H1 (cell line): ENCODE data around the gene UVRAG. TPM values are rescaled to one million over a fixed set of nuclear protein-coding genes. Genes with fewer than 3 reads are reported as not detected.

Experiments
- CTCF ChIA-PET: fragments of 300-600 bp; sonication (Branson Sonifier 250); formaldehyde crosslinking; loops from one replicate; lab custom pipeline; 2021; ENCODE audit not compliant: partially characterized antibody; lab: Charles Lee
- POLR2A ChIA-PET: fragments of 300-600 bp; sonication (Branson Sonifier 250); formaldehyde crosslinking; loops from one replicate; lab custom pipeline; 2021; ENCODE audit warnings: inconsistent platforms; ENCODE audit not compliant: partially characterized antibody; lab: Charles Lee
- DNase-seq, 2 experiments: peaks; one replicate each; pipeline versions ENCODE4 v3.0.0 to v3.0.0-alpha.2; 2010 to 2022; ENCODE audit warnings: low spot score in 2 of 2, low read depth in 1 of 2, mixed read lengths in 1 of 2
- FAIRE-seq: peaks from 2 replicates; lab custom pipeline; 2011; peaks lifted over from hg19 to GRCh38; lab: Jason Lieb, UNC
- H2AFZ ChIP-seq: 2 replicates; pipeline ENCODE4 v1.8.1; 2012; ENCODE audit warnings: low read length, inconsistent platforms
- H2AK5ac ChIP-seq: 2 replicates; pipeline ENCODE4 v1.6.1; 2013; ENCODE audit warnings: low read depth, low read length
- H2BK120ac ChIP-seq: replicated peaks from 2 replicates; pipeline ENCODE3; 2013; ENCODE audit warnings: low read depth, low read length, inconsistent platforms
- H2BK12ac ChIP-seq: 2 replicates; pipeline ENCODE4 v1.6.1; 2013; ENCODE audit warnings: low read depth, low read length
- H2BK15ac ChIP-seq: 2 replicates; pipeline ENCODE4 v1.6.1; 2013; ENCODE audit warnings: low read length
- H2BK20ac ChIP-seq: 2 replicates; pipeline ENCODE4 v1.6.1; 2013; ENCODE audit warnings: low read length
- H2BK5ac ChIP-seq: 2 replicates; pipeline ENCODE4 v1.6.1; 2013; ENCODE audit warnings: low read depth, low read length
- H3K14ac ChIP-seq: 2 replicates; pipeline ENCODE4 v1.6.1; 2013; ENCODE audit warnings: inconsistent platforms; ENCODE audit not compliant: insufficient read length
- H3K18ac ChIP-seq: 2 replicates; pipeline ENCODE4 v1.6.1; 2013; ENCODE audit warnings: low read length; ENCODE audit errors: extremely low read depth
- H3K23ac ChIP-seq: 2 replicates; pipeline ENCODE4 v1.6.1; 2013; ENCODE audit warnings: inconsistent platforms; ENCODE audit not compliant: insufficient read length
- H3K23me2 ChIP-seq: 2 replicates; pipeline ENCODE4 v1.6.1; 2013; ENCODE audit warnings: low read depth, low read length
- H3K27ac ChIP-seq: 2 replicates; pipeline ENCODE4 v1.6.1; 2011; ENCODE audit warnings: low read depth, low read length, inconsistent platforms
- H3K27me3 ChIP-seq, 4 experiments: replicated peaks in 1 of 4; 1 replicate in 1 of 4; 2 replicates in 3 of 4; pipeline versions ENCODE4 v1.6.1 to v1.8.1; 2011 to 2013; ENCODE audit warnings: low read length in 3 of 4, mild to moderate bottlenecking in 3 of 4, inconsistent platforms in 2 of 4, mixed read lengths in 2 of 4, moderate library complexity in 1 of 4; ENCODE audit not compliant: control insufficient read depth in 3 of 4, insufficient read depth in 3 of 4; ENCODE audit errors: extremely low read depth in 1 of 4
- H3K36me3 ChIP-seq, 4 experiments: 2 replicates each; pipeline versions ENCODE4 v1.6.1 to v1.8.1; 2011 to 2013; ENCODE audit warnings: mild to moderate bottlenecking in 4 of 4, low read length in 3 of 4, moderate library complexity in 2 of 4, control low read depth in 1 of 4, inconsistent platforms in 1 of 4; ENCODE audit not compliant: insufficient read depth in 4 of 4, control insufficient read depth in 2 of 4
- H3K4ac ChIP-seq: replicated peaks from 2 replicates; pipeline ENCODE3; 2013; ENCODE audit warnings: low read length, low read depth, mixed read lengths, inconsistent platforms; ENCODE audit not compliant: insufficient read length
- H3K4me1 ChIP-seq, 4 experiments: replicated peaks in 1 of 4; 1 replicate in 1 of 4; 2 replicates in 3 of 4; pipeline versions ENCODE4 v1.6.1 to v1.8.1; 2011 to 2013; ENCODE audit warnings: low read length in 3 of 4, inconsistent platforms in 2 of 4, mixed read lengths in 1 of 4; ENCODE audit not compliant: insufficient read depth in 4 of 4, control insufficient read depth in 3 of 4
- H3K4me2 ChIP-seq, 2 experiments: 2 replicates each; pipeline versions ENCODE4 v1.6.1 to v1.8.1; 2011 to 2013; ENCODE audit warnings: low read depth in 2 of 2, low read length in 2 of 2, control low read depth in 1 of 2, inconsistent platforms in 1 of 2, mild to moderate bottlenecking in 1 of 2; ENCODE audit not compliant: insufficient read depth in 1 of 2
- H3K4me3 ChIP-seq, 4 experiments: fragments of 200-600, 300-600 bp in 1 of 4; sonication (generic), shearing (Covaris generic), sonication (Bioruptor Twin) in 1 of 4; 2 replicates each; pipeline versions ENCODE4 v1.5.1 to v1.8.1; 2011 to 2016; ENCODE audit warnings: low read length in 4 of 4, low read depth in 3 of 4, control low read depth in 2 of 4, inconsistent platforms in 2 of 4, mild to moderate bottlenecking in 2 of 4, mixed read lengths in 1 of 4, moderate library complexity in 1 of 4; ENCODE audit not compliant: insufficient read depth in 2 of 4; ENCODE audit errors: extremely low read depth in 1 of 4
- H3K56ac ChIP-seq: replicated peaks from 2 replicates; pipeline ENCODE3; 2013; ENCODE audit warnings: low read depth, mild to moderate bottlenecking, mixed read lengths, low read length, inconsistent platforms; ENCODE audit not compliant: insufficient read length
- H3K79me1 ChIP-seq: 2 replicates; pipeline ENCODE4 v1.6.1; 2013; ENCODE audit warnings: low read depth, low read length, control low read depth
- H3K79me2 ChIP-seq, 2 experiments: 2 replicates each; pipeline versions ENCODE4 v1.6.1 to v1.8.1; 2012 to 2013; ENCODE audit warnings: low read length in 2 of 2, mild to moderate bottlenecking in 2 of 2, inconsistent platforms in 1 of 2; ENCODE audit not compliant: insufficient read depth in 2 of 2, control insufficient read depth in 1 of 2
- H3K9ac ChIP-seq, 4 experiments: replicated peaks in 1 of 4; 1 replicate in 1 of 4; 2 replicates in 3 of 4; pipeline versions ENCODE4 v1.6.1 to v1.8.1; 2011 to 2013; ENCODE audit warnings: low read depth in 3 of 4, low read length in 3 of 4, control low read depth in 2 of 4, mild to moderate bottlenecking in 2 of 4, moderate library complexity in 2 of 4, inconsistent platforms in 1 of 4; ENCODE audit errors: extremely low read depth in 1 of 4
- H3K9me3 ChIP-seq, 2 experiments: 2 replicates each; pipeline versions ENCODE4 v1.6.1 to v1.8.1; 2012 to 2013; ENCODE audit warnings: mild to moderate bottlenecking in 2 of 2, moderate library complexity in 2 of 2, control low read depth in 1 of 2, inconsistent platforms in 1 of 2, low read depth in 1 of 2, low read length in 1 of 2, mixed read lengths in 1 of 2; ENCODE audit not compliant: insufficient read depth in 2 of 2
- H4K20me1 ChIP-seq, 2 experiments: replicated peaks in 1 of 2; 2 replicates each; pipeline versions ENCODE3 to v1.8.1; 2011 to 2013; ENCODE audit warnings: inconsistent platforms in 2 of 2, low read length in 2 of 2, mild to moderate bottlenecking in 1 of 2; ENCODE audit not compliant: insufficient read depth in 2 of 2, control insufficient read depth in 1 of 2
- H4K5ac ChIP-seq: 2 replicates; pipeline ENCODE4 v1.6.1; 2013; ENCODE audit warnings: low read length, low read depth, mixed read lengths, inconsistent platforms; ENCODE audit not compliant: insufficient read length
- H4K8ac ChIP-seq: 2 replicates; pipeline ENCODE4 v1.8.0; 2013; ENCODE audit warnings: mild to moderate bottlenecking, moderate library complexity, low read length, inconsistent platforms; ENCODE audit not compliant: insufficient read depth; ENCODE audit errors: extremely low read depth
- H4K91ac ChIP-seq: replicated peaks from 2 replicates; pipeline ENCODE3; 2013; ENCODE audit warnings: low read length, mixed read lengths, inconsistent platforms; ENCODE audit not compliant: insufficient read length
- EP300 ChIP-seq, 2 experiments: IDR thresholded peaks; 1 replicate in 1 of 2; 2 replicates in 1 of 2; pipeline ENCODE4 v1.6.1; 2011 to 2012; ENCODE audit warnings: low read depth in 2 of 2, low read length in 2 of 2, mild to moderate bottlenecking in 2 of 2, borderline replicate concordance in 1 of 2, inconsistent platforms in 1 of 2, moderate library complexity in 1 of 2
- WGBS, 2 experiments: shearing (Covaris generic) in 1 of 2; methylation state at CpG; one replicate each; pipeline versions ENCODE4 v1.1.6 to v1.1.7; 2013 to 2015; ENCODE audit warnings: low lambda C conversion rate in 2 of 2, mixed read lengths in 2 of 2, inconsistent platforms in 1 of 2, low coverage in 1 of 2, missing lambda C conversion rate in 1 of 2; ENCODE audit not compliant: insufficient replicate concordance in 2 of 2, insufficient coverage in 1 of 2, insufficient read length in 1 of 2; ENCODE audit errors: extremely low coverage in 1 of 2, missing lambda C conversion rate in 1 of 2; 5-methylcytosine and 5-hydroxymethylcytosine counted together
- polyA plus RNA-seq, 7 experiments: library from polyadenylated mRNA; depleted of rRNA in 3 of 7; stranded (reverse) in 5 of 7; unstranded in 2 of 7; fragments of >200 nt in 5 of 7; fragments of 200-250 nt in 2 of 7; gene quantifications; 1 replicate in 5 of 7; 2 replicates in 1 of 7; 4 replicates in 1 of 7; pipeline versions ENCODE4 v1.2.1 to v1.2.3, GENCODE V29; 2011 to 2013; ENCODE audit warnings: missing spikeins in 2 of 7, mixed read lengths in 2 of 7
- total RNA-seq: library from RNA; stranded (reverse); fragmentation: NEBNext Ultra II Directional; extraction: Animal tissue kit (Norgen Biotek cat#: 25700); gene quantifications from 2 replicates; pipeline ENCODE4 v1.2.1, GENCODE V29; 2021

The UVRAG gene
- total and polyA plus RNA-seq, 2 of the 8 experiments (the other 6 are each of a cell fraction or from before 2014, with no cell fraction given): 5.5 to 14.7 TPM

GRCh38 chr11:75862437-75862836 lies 47.4 kb downstream of the UVRAG start:
- Histone ChIP-seq H3K56ac (no peak overlapping the region), H3K36me3 (no peaks in the 10 kb centered on the region; a peak in 2 of 8 replicates), H3K18ac (no peak overlapping the region), H2BK5ac (no peak overlapping the region), H4K91ac (no peak overlapping the region), H3K14ac (no peak overlapping the region), H2BK15ac (no peak overlapping the region), H4K8ac (no peak overlapping the region), H3K23ac (no peak overlapping the region), H2AFZ (no peak overlapping the region), H2AK5ac (no peak overlapping the region), H3K4ac (no peak overlapping the region), H3K9me3 (no peaks in the 10 kb centered on the region), H3K23me2 (no peaks in the 10 kb centered on the region), H3K4me3 (no peak overlapping the region), H2BK20ac (no peak overlapping the region), H3K9ac (no peak overlapping the region), H2BK12ac (no peak overlapping the region), H4K5ac (no peak overlapping the region)
- FAIRE-seq: no peak
- TF ChIP-seq EP300 (IDR thresholded peaks at IDR 0.05; ENCODE audit: borderline replicate concordance in 1 of 2, low read depth in 2 of 2, low read length in 2 of 2): no peak
- TF ChIP-seq, all 59 proteins: peak for 0
- Histone ChIP-seq H3K27ac (no peak overlapping the region), H3K79me1 (no peaks in the 10 kb centered on the region; the same call in 1 of the 2 replicates), H3K4me1 (no peaks in the 10 kb centered on the region), H3K4me2 (no peak overlapping the region), H3K27me3 (peaks cover 0 to 1% (median 0%) of the 10 kb centered on the region in 4 experiments; a peak in 1 of 7 replicates), H3K79me2 (peaks cover 0 to 4% of the 10 kb centered on the region in 2 experiments; a peak in 1 of 4 replicates), H4K20me1 (no peaks in the 10 kb centered on the region), H2BK120ac (no peak overlapping the region)
- ChIA-PET CTCF (interaction anchor here (1.6 to 2.9 kb wide), 2 partner anchors 8 to 60 kb away, joined by 4 to 12 read pairs; no protein-coding TSS in a partner anchor), POLR2A (no interaction called here)
- WGBS, 2 experiments: 89% methylated on average over 2 of the region's 2 CpGs; no CpG with 5 or more reads in 1 of the 2 experiments
- DNase-seq: no peak
